Measurements from ENCODE around the gene LRIT1.
"Not testable (repeated sequence)": the region's sequence is repeated elsewhere in the genome, so short reads cannot be mapped to it uniquely, and the experiment has no call there.

The LRIT1 gene, protein sequence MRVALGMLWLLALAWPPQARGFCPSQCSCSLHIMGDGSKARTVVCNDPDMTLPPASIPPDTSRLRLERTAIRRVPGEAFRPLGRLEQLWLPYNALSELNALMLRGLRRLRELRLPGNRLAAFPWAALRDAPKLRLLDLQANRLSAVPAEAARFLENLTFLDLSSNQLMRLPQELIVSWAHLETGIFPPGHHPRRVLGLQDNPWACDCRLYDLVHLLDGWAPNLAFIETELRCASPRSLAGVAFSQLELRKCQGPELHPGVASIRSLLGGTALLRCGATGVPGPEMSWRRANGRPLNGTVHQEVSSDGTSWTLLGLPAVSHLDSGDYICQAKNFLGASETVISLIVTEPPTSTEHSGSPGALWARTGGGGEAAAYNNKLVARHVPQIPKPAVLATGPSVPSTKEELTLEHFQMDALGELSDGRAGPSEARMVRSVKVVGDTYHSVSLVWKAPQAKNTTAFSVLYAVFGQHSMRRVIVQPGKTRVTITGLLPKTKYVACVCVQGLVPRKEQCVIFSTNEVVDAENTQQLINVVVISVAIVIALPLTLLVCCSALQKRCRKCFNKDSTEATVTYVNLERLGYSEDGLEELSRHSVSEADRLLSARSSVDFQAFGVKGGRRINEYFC

GRCh38 chr10:84241185-84241790 lies at the start of gene LRIT1:
TSS of gene LRIT1 (minus strand) at chr10:84241546. CDS start at chr10:84241439, 107 bp downstream.
- no peak for DNase-seq

DNA sequence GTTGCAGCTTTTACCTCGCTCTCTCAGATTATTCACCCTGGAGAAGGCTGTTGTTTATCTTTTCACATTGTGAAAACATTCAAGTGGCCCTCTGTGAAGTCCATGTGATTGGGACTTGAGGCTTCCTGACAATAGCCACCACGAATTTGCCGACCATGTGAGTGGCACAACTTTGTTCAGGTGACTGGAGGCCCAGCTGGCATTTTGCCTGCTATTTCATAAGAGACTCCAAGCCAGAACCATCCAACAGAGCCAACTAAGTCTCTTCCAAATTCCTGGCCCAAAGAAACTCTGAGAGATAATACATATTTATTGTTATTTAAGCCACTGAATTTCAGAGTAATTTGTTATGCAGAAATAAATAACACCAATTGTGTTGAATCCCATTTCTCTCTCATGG lies 48.9 kb upstream of the LRIT1 start:
- peak; percentile 16 for DNase-seq

GRCh38 chr10:84289521-84290200 lies 48.3 kb upstream of the LRIT1 start:
- no peak for DNase-seq

DNA sequence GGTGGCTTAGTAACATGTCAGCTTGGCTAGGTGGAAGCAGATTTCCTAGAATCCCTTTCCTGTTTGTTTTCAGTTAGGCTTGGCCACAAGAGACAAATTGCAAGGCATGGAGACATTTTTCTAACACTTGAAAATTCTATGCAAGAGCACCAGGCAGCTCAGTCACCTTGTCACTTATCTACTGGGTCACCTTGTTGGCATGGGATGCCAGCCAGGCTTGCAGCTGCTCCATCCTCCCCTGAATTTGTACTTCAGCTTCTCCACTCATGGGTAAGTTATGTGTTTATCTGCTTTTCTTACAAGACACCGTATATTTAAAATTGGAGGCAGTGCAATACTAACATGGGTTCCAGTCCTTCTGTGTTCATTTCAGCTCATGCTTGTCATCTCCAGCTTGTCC lies 46.8 kb upstream of the LRIT1 start:
- no peak for DNase-seq

DNA sequence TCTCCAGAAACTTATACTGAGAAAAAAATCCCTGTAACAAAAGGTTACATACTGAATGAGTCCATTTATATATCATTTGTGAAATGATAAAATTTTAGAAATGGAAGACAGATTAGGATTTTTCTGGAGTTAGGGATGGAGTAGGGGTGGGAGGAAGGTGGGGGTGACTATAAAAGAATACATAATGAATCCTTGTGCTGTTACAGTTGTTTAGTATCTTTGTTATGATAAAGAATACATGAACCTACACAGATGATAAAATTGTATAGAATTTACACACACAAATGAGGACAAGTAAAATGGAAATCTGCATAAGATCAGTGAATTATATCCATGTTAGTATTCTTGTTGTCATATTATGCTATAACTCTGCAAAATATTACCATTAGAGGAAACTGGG lies 45.3 kb upstream of the LRIT1 start:
- no peak for DNase-seq

- DNase-seq = not testable (repeated sequence)
Measured at GRCh38 chr10:84279876-84280475, 38.6 kb upstream of the LRIT1 start.

DNA sequence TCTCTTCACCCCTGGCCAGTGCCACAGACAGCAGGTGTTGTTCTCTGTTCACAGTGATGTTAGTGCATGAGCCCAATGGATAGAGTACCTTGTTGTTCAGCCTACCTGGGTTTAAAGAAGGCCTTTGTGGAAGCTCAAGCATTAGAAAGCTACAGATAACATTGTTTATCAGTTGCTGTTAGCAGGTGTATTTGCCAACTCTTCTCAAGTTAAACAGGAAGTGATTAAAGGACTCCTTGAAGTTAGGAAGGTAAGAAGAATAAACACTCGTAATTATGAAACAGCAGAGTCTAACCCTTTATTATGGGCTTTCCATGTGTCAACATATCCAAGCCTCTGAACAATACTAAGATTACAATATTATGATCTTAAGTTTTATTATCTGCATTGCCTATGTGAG lies 29.4 kb upstream of the LRIT1 start:
- peak; percentile 69 for DNase-seq

DNA sequence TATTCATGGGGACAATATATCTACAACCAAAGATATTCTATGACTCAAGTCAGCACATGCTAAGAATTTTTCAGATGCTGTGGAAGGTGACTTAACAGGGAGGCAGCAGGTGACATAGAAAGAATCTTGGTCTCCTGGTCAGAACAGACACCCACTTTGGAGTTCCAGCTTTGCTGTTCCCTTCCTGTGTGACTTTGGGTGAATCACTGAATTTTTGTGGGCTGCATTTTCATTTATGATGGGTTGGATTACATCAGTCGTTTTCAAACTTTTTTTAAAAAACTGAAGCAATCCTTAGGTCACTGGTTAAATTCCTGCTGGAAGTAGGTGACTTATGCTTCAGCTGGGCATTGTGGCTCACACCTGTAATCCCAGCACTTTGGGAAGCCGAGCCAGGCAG lies 28.4 kb upstream of the LRIT1 start:
- DNase-seq = no peak

- no peak for DNase-seq
Measured at GRCh38 chr10:84269162-84269561, 27.8 kb upstream of the LRIT1 start.

DNA sequence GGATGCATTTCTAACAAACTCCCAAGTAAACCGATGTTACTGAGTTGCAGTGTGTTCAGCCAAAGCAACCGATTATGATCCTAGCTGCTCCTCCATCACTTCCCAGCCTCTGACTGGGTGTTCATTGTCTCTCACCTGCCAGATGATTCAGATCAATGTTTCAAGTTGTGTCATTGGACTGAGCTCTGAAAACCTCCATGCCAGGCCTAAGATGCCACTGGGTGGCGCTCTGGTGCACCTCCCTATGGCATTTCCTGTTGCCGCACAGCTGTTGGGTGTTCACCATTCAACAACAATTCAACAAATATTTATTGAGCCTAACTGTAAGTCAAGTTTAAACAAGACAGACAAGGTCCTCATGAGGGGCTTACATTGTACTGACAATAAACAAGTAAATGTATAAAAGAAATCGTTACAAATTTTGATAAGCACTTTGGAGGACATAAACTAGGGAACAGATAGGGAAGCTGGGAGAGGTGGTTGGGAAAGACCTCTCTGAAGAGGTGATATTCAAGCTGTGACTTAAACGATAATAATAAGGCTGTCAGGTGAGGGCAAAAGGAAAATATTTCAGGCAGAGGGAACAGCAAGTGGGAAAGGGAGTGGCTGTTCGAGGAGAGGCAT lies 26.3 kb upstream of the LRIT1 start:
- no peak for DNase-seq

DNA sequence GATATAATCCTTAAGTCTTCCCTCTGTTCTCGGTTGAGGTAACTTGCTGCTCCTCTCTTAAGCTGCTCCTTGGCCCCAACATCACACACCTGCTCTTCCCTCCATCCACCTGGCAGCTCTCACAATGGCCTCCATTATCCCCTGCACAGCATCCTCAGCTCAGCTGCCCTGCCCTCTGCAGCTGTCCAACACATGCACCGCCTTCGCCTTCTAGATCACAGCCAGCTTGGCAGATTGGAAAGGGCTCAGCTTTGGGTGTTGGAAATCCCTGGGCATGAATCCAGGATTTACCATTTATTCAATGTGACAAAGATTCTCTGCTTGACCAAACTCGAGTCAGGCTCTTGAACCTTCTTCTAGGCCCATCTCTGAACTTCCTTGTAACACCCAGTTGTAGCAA lies 24.1 kb upstream of the LRIT1 start:
- DNase-seq = peak; percentile 32

DNA sequence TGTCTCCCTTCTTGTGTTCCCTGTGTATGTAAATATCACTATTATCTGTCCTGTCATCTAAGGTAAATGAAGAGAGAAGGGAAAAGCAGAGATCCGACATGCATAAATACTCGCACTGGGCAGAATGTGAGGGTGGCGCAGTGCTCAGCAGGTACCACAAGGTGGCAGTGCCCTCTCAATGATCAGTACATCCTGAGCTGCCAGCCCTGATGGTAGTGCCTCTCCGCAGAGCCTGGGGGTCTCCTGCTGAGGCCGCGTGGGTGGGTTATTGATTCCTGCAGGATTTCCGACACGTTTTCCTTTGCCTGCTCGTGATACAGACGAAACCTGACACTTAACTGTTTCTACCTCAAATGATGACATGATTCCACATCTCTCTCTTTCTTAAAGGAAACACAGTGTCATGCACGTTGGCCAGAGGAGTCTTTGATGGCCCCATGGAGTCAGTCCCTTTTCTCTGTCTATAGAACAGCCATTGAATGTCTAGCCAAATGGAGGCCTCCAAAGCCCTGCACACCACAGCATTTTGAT lies 23.3 kb upstream of the LRIT1 start:
- DNase-seq = peak; percentile 39

DNA sequence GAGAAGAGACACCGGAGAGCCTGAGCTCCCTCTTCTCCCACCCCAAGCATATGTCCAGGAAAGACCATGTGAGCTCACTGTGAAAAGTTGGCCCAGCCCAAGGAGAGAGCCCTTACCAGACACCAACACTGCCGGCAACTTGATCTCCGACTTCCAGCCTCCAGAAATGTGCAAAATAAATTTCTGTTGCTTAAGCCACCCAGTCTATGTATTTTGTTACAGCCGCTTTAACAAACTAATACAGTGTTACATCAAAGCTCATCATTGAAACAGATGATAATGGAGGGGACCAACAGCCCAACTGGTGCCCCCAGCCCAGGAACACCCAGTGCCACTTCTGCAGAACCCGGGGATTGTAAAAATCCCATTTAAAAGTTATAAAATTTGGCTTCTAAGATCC lies 22.4 kb upstream of the LRIT1 start:
- DNase-seq = no peak

DNA sequence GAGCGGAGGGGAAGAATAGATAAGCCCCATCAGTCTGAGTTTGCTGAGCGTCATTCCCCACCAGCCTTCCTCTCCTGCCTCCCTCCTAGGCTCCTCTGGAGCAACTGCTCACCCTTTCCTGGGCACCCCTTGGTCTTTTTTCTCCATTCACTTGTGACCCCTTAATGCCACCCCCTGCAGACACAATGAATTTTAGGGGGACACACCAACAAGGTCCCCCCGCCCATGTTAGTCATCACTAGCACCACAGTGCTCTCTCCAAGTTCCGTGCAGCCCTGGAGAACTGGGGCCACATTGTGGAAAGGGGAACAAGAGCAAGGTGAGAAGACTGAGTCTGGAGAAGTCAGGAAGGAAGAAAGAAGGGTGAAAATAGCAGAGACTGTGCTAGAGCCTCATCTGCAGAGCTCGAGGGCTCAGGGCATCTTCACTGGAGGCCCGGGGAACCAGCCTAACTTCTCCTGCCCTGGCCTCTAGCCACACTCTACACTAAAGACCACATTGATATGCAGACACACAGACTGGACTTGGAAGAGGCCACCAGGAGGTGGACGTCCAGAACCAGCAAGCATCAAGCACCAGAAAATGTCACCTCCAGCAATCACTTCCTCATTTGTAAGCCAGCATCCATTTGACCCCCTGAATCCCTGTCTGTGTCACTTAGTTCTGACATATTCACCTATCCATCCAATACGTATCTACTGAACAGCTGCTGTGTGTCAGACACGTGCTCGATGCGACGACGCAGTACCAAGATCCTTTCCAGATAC lies 21.0 kb upstream of the LRIT1 start:
- DNase-seq = no peak

- DNase-seq = no peak
Measured at GRCh38 chr10:84261236-84261915, 20.0 kb upstream of the LRIT1 start.

GRCh38 chr10:84258034-84258695 lies 16.8 kb upstream of the LRIT1 start:
- no peak for DNase-seq

DNA sequence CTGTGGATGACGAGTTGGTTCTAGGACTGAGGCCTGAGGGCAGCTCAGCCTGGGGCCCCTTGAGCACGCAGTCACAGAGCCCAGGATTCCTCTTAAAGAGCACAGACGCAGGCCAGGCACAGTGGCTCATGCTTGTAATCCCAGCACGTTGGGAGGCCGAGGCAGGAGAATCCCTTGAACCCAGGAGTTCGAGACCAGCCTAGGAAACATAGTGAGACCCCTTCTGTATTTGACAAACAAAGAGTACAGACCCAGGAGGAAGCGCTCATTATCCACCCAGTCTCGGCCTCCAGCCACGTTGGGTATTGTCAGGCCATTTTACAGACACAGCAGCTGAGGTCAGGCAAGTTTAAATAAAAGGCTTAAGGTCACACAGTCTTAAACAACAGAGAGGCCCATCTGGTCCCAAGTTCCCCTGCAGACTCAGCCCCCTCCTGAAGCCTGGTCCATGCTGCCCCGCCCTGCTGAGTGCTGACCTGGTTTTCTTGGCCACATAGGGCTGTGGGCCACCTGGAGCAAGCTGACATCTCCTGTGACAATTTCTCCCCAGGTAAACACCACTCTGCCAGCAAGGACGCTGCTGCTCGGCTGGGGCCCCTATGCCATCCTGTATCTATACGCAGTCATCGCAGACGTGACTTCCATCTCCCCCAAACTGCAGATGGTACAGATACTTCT lies 16.1 kb upstream of the LRIT1 start:
- no peak for DNase-seq

DNA sequence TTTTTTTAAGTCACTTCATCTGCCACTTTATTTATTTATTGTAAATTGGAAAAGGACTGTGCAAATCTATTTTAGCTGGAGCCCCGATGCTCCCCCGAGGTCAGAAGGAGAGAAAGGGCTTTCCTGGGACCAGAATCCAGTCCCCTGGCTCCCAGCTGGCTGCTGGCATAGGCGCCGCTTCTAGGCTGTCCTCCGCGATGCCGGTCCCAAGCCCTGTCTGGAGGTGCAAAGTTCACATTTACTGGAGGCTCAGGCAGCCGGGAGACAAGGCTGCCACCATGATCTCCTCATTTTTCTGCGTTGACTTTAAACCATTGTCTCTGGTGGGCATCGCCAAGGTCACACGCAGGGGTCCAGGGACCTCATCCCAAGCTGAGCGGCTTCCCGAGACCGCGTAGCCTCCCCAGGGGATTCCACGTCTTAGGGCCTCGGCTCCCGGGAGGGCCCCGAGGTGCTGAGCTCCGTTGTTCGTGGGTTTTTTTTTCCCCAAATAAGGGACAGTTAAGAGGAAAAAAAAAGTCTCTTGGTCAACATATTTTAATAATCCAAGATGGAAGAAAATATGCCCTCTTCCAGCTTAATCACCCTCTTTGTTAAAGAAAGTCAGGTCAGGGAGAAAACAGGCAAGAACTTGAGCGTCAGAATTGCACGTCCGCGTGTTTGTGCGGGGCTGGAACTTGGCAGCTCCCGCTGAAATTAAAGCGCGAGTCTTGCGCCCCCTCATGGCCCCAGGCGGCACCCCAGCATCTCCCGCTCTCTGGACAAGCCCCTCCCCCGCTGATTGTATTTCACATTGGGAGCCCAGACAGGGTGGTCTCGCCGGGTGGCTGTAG lies 15.4 kb upstream of the LRIT1 start:
- no peak for DNase-seq
